ENCODE data around the gene ASCC3.

DNA sequence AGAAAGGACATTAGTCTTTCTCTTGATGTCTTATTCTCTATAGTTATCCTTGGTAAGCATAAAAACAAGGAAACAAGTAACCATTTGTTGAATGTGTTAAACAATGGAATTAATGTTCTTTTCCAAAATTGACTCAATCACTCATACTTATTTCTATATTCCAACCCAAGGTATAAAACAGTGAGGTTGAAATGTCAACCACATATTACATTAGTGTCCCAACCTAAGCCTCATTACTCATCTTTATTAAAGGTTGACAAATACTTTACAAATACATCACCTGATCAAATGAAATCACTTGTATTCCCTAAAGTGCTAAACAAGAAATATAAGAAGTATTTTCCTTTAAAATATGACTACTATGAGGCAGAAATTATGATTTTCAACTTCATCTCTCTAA, 100.5 kb downstream of the ASCC3 start:
- TF ChIP-seq, protein P1, sequence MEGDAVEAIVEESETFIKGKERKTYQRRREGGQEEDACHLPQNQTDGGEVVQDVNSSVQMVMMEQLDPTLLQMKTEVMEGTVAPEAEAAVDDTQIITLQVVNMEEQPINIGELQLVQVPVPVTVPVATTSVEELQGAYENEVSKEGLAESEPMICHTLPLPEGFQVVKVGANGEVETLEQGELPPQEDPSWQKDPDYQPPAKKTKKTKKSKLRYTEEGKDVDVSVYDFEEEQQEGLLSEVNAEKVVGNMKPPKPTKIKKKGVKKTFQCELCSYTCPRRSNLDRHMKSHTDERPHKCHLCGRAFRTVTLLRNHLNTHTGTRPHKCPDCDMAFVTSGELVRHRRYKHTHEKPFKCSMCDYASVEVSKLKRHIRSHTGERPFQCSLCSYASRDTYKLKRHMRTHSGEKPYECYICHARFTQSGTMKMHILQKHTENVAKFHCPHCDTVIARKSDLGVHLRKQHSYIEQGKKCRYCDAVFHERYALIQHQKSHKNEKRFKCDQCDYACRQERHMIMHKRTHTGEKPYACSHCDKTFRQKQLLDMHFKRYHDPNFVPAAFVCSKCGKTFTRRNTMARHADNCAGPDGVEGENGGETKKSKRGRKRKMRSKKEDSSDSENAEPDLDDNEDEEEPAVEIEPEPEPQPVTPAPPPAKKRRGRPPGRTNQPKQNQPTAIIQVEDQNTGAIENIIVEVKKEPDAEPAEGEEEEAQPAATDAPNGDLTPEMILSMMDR (IDR thresholded peaks at IDR 0.05), result no peak
- no peak for TF ChIP-seq POLR2A (IDR thresholded peaks at IDR 0.05)

Data from adrenal gland (tissue), 5 donors.